ENCODE results near the gene ARMC5. TPM values are rescaled to one million over a fixed set of nuclear protein-coding genes. Genes with fewer than 3 reads are reported as not detected.
"Not testable (repeated sequence)": the region's sequence is repeated elsewhere in the genome, so short reads cannot be mapped to it uniquely, and the experiment has no call there.

Gene ARMC5
- total and polyA plus RNA-seq, 10 of the 15 experiments (the other 5 are each of a cell fraction or from before 2014, with no cell fraction given) = 0.06 to 13.2 (median 5.6) TPM

- 78% methylated on average over 29 of the region's 34 CpGs for WGBS (ENCODE audit: insufficient coverage, insufficient replicate concordance, low lambda C conversion rate, missing lambda C conversion rate)
- H3K4me1 ChIP-seq (ENCODE audit: control insufficient read depth, insufficient read depth, low read length) = no peaks in the 10 kb centered on the region
- ChIA-PET POLR2A (interaction anchor here (0.6 kb wide), 1 partner anchor 30 kb away, joined by 4 read pairs; no protein-coding TSS in a partner anchor), CTCF (interaction anchor here (0.6 to 5.7 kb wide), 16 partner anchors 10 to 597 kb away, joined by 3 to 71 read pairs (median 8); partner anchors contain the start of genes ARMC5, FUS, HSD3B7 and PYCARD), SMC1A (ENCODE audit: uncharacterized antibody, unreplicated experiment) (interaction anchor here (0.9 to 5.5 kb wide), 2 partner anchors 12 to 60 kb away, joined by 3 to 31 read pairs; partner anchors contain the start of gene COX6A2), RAD21 (ENCODE audit: unreplicated experiment) (interaction anchor here (0.9 to 3.0 kb wide), 14 partner anchors 9 to 456 kb away, joined by 3 to 20 read pairs (median 5); partner anchors contain the start of genes ZNF646 and ZNF668)
- TF ChIP-seq NR2C1 (IDR thresholded peaks at IDR 0.05) = no peak
- no peak for TF ChIP-seq SP1 (IDR thresholded peaks at IDR 0.05; ENCODE audit: low read depth, low read length)
- TF ChIP-seq SPI1 (IDR thresholded peaks at IDR 0.05; ENCODE audit: borderline replicate concordance, insufficient read depth, low read depth, low read length) = no peak
- no peak for TF ChIP-seq ZBED1 (IDR thresholded peaks at IDR 0.05; ENCODE audit: borderline replicate concordance)
- TF ChIP-seq NFIC (IDR thresholded peaks at IDR 0.05; ENCODE audit: low read depth, low read length) = no peak
- no peak for TF ChIP-seq NR2F1 (conservative IDR thresholded peaks at IDR 0.05)
- H2AFZ ChIP-seq (ENCODE audit: control insufficient read depth, low read depth, low read length) = no peak overlapping the region
- DNase-seq (ENCODE audit: low read depth, low spot score) (no peak), ATAC-seq (no peak), FAIRE-seq (no peak)
- H3K9ac ChIP-seq (ENCODE audit: control insufficient read depth, insufficient read depth, low read length) = no peak overlapping the region; the same call in 1 of the 2 replicates
- no peak overlapping the region for H3K4me3 ChIP-seq
- H3K9me3 ChIP-seq (replicated peaks; ENCODE audit: control insufficient read depth, insufficient read depth, low read length) = no peaks in the 10 kb centered on the region
- no peak overlapping the region for H3K27ac ChIP-seq (ENCODE audit: control insufficient read depth, insufficient read depth)
- H4K20me1 ChIP-seq (ENCODE audit: control insufficient read depth, insufficient read depth) = no peaks in the 10 kb centered on the region
- H3K4me2 ChIP-seq (ENCODE audit: control insufficient read depth, insufficient read depth) = no peak overlapping the region
- no TSS peak for BruUV-seq (replicated peaks)
- no peaks in the 10 kb centered on the region for H3K36me3 ChIP-seq (ENCODE audit: control insufficient read depth in 2 of 2, insufficient read depth in 2 of 2, low read length in 1 of 2)
- no peaks in the 10 kb centered on the region for H3K27me3 ChIP-seq (replicated peaks in 1 of 2; ENCODE audit: control insufficient read depth in 2 of 2, insufficient read depth in 2 of 2, low read length in 1 of 2)
- in situ Hi-C loops (cut with MboI) (loop anchor here (5.0 to 25.0 kb wide), 2 partner anchors 240 to 455 kb away; partner anchors contain the start of genes HSD3B7 and PYCARD), intact Hi-C loops (cut with micrococcal nuclease; ENCODE audit: unreplicated experiment) (loop anchor here (1.0 to 5.0 kb wide), 4 partner anchors 17 to 350 kb away; partner anchors contain the start of genes ARMC5, PYCARD and VKORC1)
- no peaks in the 10 kb centered on the region for H3K79me2 ChIP-seq (ENCODE audit: control insufficient read depth, insufficient read depth, low read length)
Observed at GRCh38 chr16:31441956-31442355, 17.3 kb upstream of the ARMC5 start.

- not testable (repeated sequence) for FAIRE-seq
- in situ Hi-C loops (cut with MboI) = loop anchor here (25.0 kb wide), 1 partner anchor 459 kb away; the partner anchor contains the start of gene HSD3B7
- SMC1A ChIA-PET (ENCODE audit: uncharacterized antibody, unreplicated experiment) = interaction anchor here (0.7 kb wide), 1 partner anchor 258 kb away, joined by 4 read pairs; no protein-coding TSS in a partner anchor
Observed at GRCh38 chr16:31445931-31446330, 13.4 kb upstream of the ARMC5 start.

More at GRCh38 chr16:31445931-31446330, 13.4 kb upstream of the ARMC5 start:
- ChIA-PET RAD21 (ENCODE audit: unreplicated experiment) (interaction anchor here (1.1 kb wide), 1 partner anchor 15 kb away, joined by 5 read pairs; no protein-coding TSS in a partner anchor), CTCF (interaction anchor here (1.6 to 4.6 kb wide), 2 partner anchors 12 to 268 kb away, joined by 3 to 71 read pairs; partner anchors contain the start of gene ARMC5)
- H3K4me2 ChIP-seq (ENCODE audit: control insufficient read depth, insufficient read depth); H3K9me3 ChIP-seq (replicated peaks; ENCODE audit: control insufficient read depth, insufficient read depth, low read length); ATAC-seq; H3K36me3 ChIP-seq (ENCODE audit: control insufficient read depth in 2 of 2, insufficient read depth in 2 of 2, low read length in 1 of 2); H4K20me1 ChIP-seq (ENCODE audit: control insufficient read depth, insufficient read depth); intact Hi-C loops (cut with micrococcal nuclease; ENCODE audit: unreplicated experiment); H2AFZ ChIP-seq (ENCODE audit: control insufficient read depth, low read depth, low read length); POLR2A ChIA-PET; DNase-seq (ENCODE audit: low read depth, low spot score); BruUV-seq (replicated peaks); H3K9ac ChIP-seq (ENCODE audit: control insufficient read depth, insufficient read depth, low read length); H3K4me3 ChIP-seq; H3K27ac ChIP-seq (ENCODE audit: control insufficient read depth, insufficient read depth); H3K27me3 ChIP-seq (replicated peaks in 1 of 2; ENCODE audit: control insufficient read depth in 2 of 2, insufficient read depth in 2 of 2, low read length in 1 of 2); H3K79me2 ChIP-seq (ENCODE audit: control insufficient read depth, insufficient read depth, low read length); H3K4me1 ChIP-seq (ENCODE audit: control insufficient read depth, insufficient read depth, low read length): not testable (repeated sequence)
- 35% methylated on average over 6 of the region's 6 CpGs for WGBS (ENCODE audit: insufficient coverage, insufficient replicate concordance, low lambda C conversion rate, missing lambda C conversion rate)

Measured in GM12878 (cell line).